Limb (tissue), 2 donors: Measurements from ENCODE around the gene APOBEC3G.

ENCODE experiments used
- DNase-seq, 2 donors: peaks; one replicate each; pipeline ENCODE4 v3.0.0-alpha.2; 2016; ENCODE audit errors: extremely low spot score in 2 of 2

APOBEC3G gene

GRCh38 chr22:39091126-39092081, 14.3 kb downstream of the APOBEC3G start:
- no peak for DNase-seq

- no peak for DNase-seq
These were observed 15.2 kb downstream of the APOBEC3G start for GRCh38 chr22:39092111-39092862.

- no peak for DNase-seq
These were observed 17.8 kb downstream of the APOBEC3G start for GRCh38 chr22:39094717-39095389.

DNA sequence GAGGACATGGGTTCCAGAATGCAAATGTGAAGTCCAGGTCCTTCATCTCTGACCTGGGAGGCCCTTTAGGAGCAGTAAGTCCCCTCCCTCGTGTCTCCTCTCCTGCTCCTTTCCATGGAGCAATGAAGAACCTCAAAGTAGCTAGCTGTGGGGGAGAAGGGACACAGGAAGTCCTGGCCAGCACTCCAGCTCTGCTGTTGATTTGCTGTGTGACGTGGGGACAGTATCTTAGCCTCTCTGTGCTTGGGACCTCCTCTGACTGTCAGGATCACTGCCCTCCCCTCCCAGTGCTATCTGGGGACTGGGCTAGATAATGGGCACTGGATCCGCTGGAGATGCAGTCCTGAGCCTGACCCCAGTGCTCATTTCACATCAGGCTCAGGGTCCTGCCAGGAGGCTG, 18.9 kb downstream of the APOBEC3G start:
- DNase-seq: no peak

DNA sequence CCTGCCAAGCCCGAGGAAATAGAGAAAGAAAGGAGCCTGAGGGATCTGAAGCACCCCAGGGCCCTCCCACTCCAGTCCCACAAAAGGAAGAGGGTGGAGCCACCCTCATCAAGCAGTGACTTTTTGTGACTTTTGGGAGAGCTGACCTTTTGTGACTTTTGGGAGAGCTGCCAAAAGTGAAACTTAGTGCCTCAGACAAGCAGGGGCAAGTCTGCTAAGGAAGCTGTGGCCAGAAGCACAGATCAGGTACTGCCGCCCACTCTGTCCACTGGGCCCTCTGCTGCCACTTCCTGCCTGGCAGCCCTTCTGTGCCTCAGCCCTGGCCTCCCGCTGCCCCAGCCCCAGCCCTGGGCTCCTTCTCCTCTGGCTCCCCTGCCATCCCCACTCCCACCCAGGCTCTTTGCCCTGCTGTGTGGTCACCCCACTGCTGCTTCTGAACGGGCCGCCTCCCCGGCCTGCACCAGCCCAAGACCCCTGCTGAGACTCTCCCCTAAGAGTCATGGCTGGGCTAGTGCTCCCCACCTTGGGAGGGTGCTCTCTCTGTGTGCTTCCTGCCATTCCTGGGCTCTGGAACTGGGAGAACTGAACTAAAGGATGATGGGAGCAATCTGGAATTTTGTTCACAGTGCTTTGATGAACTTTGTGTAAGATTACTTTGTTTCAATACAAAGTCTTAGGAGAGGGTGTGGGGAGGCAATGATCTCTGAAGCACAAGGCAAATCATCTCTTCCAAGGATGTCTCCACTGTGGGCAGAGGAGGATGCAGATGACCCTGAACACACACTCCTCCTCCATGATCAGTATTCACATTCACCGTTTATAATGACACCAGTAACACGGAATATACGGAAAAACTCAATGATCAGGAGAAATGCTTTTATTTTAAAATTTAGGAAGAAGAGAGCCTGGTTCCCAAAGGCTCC, 20.3 kb downstream of the APOBEC3G start, which contains the start of gene APOBEC3H:
APOBEC3H (plus strand) TSS at position 147 of the 923 bp plus-strand sequence. CDS start 3,035 bp downstream, outside the sequence.
- no peak for DNase-seq

- no peak for DNase-seq
These were observed 21.0 kb downstream of the APOBEC3G start for GRCh38 chr22:39098026-39098425.

GRCh38 chr22:39098576-39098975, 21.5 kb downstream of the APOBEC3G start:
- DNase-seq: no peak

DNA sequence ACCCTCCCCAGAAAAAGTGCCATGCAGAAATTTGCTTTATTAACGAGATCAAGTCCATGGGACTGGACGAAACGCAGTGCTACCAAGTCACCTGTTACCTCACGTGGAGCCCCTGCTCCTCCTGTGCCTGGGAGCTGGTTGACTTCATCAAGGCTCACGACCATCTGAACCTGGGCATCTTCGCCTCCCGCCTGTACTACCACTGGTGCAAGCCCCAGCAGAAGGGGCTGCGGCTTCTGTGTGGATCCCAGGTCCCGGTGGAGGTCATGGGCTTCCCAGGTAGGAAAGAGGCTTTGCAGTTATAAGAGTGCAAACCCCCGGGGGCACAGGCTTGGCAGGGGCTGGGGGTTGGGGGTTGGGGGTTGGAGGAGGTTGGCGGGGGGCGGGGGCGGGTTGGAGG, 24.2 kb downstream of the APOBEC3G start:
- no peak for DNase-seq

GRCh38 chr22:39103431-39103830, 26.4 kb downstream of the APOBEC3G start:
- no peak for DNase-seq

DNA sequence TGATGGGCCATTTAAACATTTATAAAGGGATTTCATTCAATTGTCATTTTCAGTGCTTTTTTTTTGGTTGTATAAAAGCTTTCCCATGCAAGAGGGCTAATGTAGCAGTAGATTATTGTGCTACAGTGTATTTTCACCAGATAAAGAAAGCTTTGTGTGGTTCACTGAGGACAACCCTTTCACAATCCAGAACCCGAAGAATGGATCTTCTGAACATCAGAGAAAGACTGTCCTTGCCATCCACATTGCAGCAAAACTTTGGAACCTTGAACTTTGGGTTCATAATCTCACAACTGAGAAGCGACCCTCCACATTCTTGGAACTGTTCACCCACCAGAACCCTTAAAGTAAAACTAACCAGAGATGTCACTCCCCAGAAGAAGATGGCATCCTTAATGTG, 29.3 kb downstream of the APOBEC3G start:
- no peak for DNase-seq

- DNase-seq: no peak
These were observed 31.4 kb downstream of the APOBEC3G start for GRCh38 chr22:39108487-39108886.

DNA sequence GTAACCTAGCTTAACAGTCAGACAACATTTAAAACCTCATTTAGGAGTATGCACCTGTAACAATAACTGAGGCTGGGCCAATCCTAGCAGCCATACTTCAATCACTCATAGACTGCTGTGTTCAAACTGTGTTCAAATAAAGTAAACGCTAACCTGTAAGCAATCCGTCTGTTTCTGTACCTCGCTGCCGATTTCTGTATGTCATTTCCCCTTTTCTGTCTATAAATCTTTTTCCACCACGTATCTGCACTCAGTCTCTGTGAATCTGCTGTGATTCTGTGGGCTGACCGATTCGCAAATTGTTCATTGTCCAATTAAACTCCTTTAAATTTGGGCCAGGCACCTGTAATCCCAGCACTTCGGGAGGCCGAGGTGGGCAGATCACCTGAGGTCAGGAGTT, 32.3 kb downstream of the APOBEC3G start:
- no peak for DNase-seq

GRCh38 chr22:39110631-39111561, 33.8 kb downstream of the APOBEC3G start:
- DNase-seq: no peak

DNA sequence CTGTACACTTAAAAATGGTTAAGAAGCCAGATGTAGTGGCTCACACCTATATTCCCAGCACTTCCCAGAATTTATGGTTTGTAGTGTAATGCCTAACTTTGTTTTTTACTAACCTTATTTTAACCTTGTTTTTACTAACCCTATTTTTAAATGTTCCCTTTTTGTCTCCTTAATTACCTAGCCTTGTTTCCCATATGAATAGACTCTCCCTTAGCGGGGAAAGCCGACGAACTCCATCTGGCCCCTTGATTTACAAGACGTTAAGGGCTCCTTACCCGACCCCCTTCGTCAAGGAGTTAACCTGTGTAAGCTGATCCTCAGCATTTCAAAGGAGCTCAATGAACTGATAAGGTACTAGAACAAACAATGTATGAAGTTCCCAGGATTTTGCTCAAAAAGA, 37.0 kb downstream of the APOBEC3G start:
- no peak for DNase-seq

GRCh38 chr22:39115570-39115969, 38.5 kb downstream of the APOBEC3G start:
- no peak for DNase-seq

DNA sequence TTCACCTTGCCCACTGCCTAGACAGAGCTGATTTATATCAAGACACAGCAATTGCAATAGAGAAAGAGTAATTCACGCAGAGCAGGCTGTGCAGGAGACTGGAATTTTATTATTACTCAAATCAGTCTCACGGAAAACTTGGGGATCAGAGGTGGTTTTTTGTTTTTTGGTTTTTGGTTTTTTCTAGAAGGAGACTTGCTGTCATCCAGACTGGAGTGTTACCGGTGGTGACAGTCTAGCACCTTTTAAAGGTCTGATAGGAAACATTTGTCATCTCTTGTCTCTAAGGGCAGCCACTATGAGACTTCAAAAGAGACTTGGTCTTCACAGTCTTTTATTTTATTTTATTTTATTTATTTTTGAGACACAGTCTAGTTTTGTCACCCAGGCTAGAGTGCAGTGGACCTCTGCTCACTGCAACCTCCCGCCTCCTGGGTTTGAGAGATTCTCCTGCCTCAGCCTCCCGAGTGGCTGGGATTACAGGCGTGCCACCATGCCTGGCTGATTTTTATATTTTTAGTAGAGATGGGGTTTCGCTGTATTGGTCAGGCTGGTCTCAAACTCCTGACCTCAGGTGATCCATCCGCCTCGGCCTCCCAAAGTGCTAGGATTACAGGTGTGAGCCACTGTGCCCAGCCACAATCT, 39.0 kb downstream of the APOBEC3G start:
- DNase-seq: no peak

DNA sequence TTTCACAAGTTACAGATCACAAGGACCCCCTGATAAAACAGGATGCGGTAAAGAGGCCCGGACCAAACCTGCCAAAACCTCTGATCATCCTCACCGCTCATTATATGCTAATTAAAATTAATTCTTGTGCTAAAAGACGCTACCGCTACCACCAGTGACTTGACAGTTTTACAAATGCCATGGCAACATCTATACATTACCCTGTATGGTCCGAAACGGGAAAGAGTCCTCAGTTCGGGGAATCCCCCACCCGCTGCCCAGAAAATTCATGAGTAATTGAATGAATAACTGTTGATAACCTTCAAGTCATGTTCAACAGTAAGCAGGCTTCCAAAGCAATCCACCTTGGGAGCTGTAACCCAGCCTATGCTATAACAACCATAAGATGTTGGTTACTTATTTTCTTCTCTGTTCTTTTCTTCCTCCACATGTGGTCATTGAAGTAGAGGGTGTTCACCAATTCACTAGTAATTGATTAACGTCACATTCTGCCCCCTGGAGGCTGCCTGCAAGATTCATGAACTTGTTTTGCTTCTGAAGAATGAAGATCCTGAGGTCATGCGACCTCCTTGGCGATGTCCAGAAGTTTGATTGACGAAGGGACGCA, 40.6 kb downstream of the APOBEC3G start:
- no peak for DNase-seq

DNA sequence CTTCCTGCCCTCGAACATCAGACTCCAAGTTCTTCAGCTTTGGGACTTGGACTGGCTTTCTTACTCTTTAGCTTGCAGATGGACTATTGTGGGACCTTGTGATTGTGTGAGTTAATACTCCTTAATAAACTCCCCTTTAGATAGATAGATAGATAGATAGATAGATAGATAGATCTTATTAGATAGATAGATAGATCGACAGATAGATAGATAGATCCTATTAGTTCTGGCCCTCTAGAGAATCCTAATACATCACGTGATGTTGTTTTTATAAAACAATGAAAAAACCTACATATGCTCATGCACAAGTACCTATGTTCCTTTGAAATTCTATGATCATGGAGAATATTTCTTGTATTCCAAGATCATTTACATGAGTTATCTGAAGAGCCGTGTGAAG, 43.9 kb downstream of the APOBEC3G start:
- no peak for DNase-seq
